Omental fat pad (tissue), 4 donors: Measurements from ENCODE around the gene ITSN1. TPM values are rescaled to one million over a fixed set of nuclear protein-coding genes. Genes with fewer than 3 reads are reported as not detected.

ENCODE experiments used
- ATAC-seq: fragments of 150-250 bp; one replicate; pipeline ENCODE4 v1.9.1; 2016; ENCODE audit warnings: mild to moderate bottlenecking, moderate library complexity; ENCODE audit not compliant: low FRiP score
- DNase-seq: peaks from one replicate; pipeline ENCODE4 v3.0.0-alpha.2; 2019; ENCODE audit warnings: low spot score
- CTCF ChIP-seq, 3 donors: fragments of 450-650 bp; IDR thresholded peaks; one replicate each; pipeline ENCODE4 v1.5.1; 2016 to 2017; ENCODE audit warnings: antibody characterized with exemption in 3 of 3, mild to moderate bottlenecking in 3 of 3, moderate library complexity in 2 of 3
- total RNA-seq, 4 donors: library from RNA; depleted of rRNA; stranded (reverse); fragments of >200 nt; gene quantifications; one replicate each; pipeline ENCODE4 v1.1.0, GENCODE V29; 2016

Gene ITSN1
- total RNA-seq, 4 donors from 2014 or later: 71.4 to 248 (median 151) TPM

- ATAC-seq: no peak
These were observed 97.4 kb downstream of the ITSN1 start for GRCh38 chr21:33739701-33740100.

DNA sequence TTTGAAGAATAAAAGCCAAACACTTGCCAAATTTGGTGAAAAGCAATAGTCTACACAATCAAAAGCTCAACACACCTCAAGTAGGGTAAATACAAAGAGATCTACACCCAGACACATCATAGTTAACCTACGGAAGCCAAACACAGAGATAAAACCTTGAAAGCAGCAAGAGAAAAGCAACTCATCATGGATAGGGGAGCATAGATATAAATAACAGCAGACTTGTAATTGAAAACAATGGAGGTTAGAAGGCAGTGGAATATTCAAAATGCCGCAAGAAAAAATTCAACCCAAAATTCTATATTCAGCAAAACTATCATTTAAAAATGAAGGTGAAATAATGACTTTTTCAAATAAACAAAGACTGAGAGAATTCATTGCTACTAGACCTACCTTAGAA lies 105.1 kb downstream of the ITSN1 start:
- no peak for DNase-seq
- no peak for ATAC-seq
- no peak for TF ChIP-seq CTCF (IDR thresholded peaks at IDR 0.05)

More at GRCh38 chr21:33739701-33740100, 97.4 kb downstream of the ITSN1 start:
- TF ChIP-seq CTCF (IDR thresholded peaks at IDR 0.05): no peak
- DNase-seq: no peak

- no peak for TF ChIP-seq CTCF (IDR thresholded peaks at IDR 0.05)
- no peak for ATAC-seq
These were observed 106.6 kb downstream of the ITSN1 start for GRCh38 chr21:33748903-33749302.

DNA sequence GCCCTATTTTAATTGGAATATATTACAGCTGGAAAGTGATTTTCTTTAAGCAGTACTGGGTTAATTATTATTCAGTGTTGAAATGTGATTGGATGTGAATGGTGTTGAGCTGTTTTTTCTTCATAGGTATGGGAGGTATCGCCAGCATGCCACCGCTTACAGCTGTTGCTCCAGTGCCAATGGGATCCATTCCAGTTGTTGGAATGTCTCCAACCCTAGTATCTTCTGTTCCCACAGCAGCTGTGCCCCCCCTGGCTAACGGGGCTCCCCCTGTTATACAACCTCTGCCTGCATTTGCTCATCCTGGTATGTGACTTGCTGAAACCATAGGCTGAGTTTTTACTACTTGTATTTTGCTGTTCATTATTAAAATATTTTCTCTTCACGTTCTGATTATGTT lies 107.7 kb downstream of the ITSN1 start:
- no peak for TF ChIP-seq CTCF (IDR thresholded peaks at IDR 0.05)
- DNase-seq: no peak
- ATAC-seq: peak; percentile 37

More at GRCh38 chr21:33748903-33749302, 106.6 kb downstream of the ITSN1 start:
- DNase-seq: no peak

DNA sequence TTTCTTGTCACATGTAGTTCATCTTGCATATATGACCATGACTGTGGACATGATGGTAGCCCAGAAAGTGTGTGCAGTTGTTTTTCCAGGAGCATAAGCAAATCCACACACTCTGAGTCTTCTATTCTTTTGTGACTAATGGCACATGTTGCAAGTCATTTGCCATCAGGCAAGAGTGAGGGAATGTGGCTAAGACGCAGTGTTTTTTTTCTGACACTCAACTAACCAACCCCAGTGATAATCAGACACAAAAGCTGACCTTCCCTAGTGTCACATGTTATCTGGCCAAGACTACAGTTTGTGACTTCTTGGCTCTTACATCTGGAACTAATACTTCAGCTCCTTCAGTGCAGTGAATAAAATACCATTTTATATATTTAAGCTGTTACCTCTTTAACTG lies 108.8 kb downstream of the ITSN1 start:
- DNase-seq (no peak), ATAC-seq (no peak)
- TF ChIP-seq CTCF (IDR thresholded peaks at IDR 0.05): no peak

- no peak for TF ChIP-seq CTCF (IDR thresholded peaks at IDR 0.05)
- no peak for ATAC-seq
- no peak for DNase-seq
These were observed 109.2 kb downstream of the ITSN1 start for GRCh38 chr21:33751533-33751932.

- ATAC-seq (no peak), DNase-seq (no peak)
- TF ChIP-seq CTCF (IDR thresholded peaks at IDR 0.05): no peak
These were observed 110.0 kb downstream of the ITSN1 start for GRCh38 chr21:33752260-33752659.
